WI38 (cell line): ENCODE measurements around the gene QSOX2.

Source experiments
- H3K4me3 ChIP-seq: 2 replicates; pipeline ENCODE4 v1.5.1; 2011; ENCODE audit warnings: low read depth, mild to moderate bottlenecking, control low read depth, low read length
- CTCF ChIP-seq: IDR thresholded peaks from 2 replicates; pipeline ENCODE4 v1.5.1; 2012; ENCODE audit warnings: low read depth, mild to moderate bottlenecking, control low read depth, low read length

The QSOX2 gene

GRCh38 chr9:136291306-136292025 lies 45.9 kb upstream of the QSOX2 start:
- H3K4me3 ChIP-seq, result no peak overlapping the region
- no peak for TF ChIP-seq CTCF

- H3K4me3 ChIP-seq, result no peak overlapping the region
- no peak for TF ChIP-seq CTCF
Observed at GRCh38 chr9:136290508-136291000, 44.9 kb upstream of the QSOX2 start.

- H3K4me3 ChIP-seq, result no peak overlapping the region
- TF ChIP-seq CTCF, result no peak
Observed at GRCh38 chr9:136289651-136290507, 44.3 kb upstream of the QSOX2 start.

- no peak overlapping the region for H3K4me3 ChIP-seq
- TF ChIP-seq CTCF, result no peak
Observed at GRCh38 chr9:136287960-136288753, 42.5 kb upstream of the QSOX2 start.

- no peak for TF ChIP-seq CTCF
- no peak overlapping the region for H3K4me3 ChIP-seq
Observed at GRCh38 chr9:136286987-136287379, 41.4 kb upstream of the QSOX2 start.

- TF ChIP-seq CTCF, result no peak
- no peak overlapping the region for H3K4me3 ChIP-seq
Observed at GRCh38 chr9:136286359-136286986, 40.9 kb upstream of the QSOX2 start.
